Measurements from ENCODE around the gene RAB28.

RAB28 gene

GRCh38 chr4:13355111-13355880, 128.8 kb downstream of the RAB28 start:
- no peak for DNase-seq (ENCODE audit: low spot score)
- no peak for TF ChIP-seq CTCF (IDR thresholded peaks at IDR 0.05; ENCODE audit: borderline replicate concordance, control extremely low read depth, extremely low read depth, insufficient read depth, missing control alignments)
- in situ Hi-C loops (cut with MboI; ENCODE audit: low sequenced_read_pairs, unreplicated experiment), result no loop called here

- in situ Hi-C loops (cut with MboI; ENCODE audit: low sequenced_read_pairs, unreplicated experiment), result no loop called here
- DNase-seq (ENCODE audit: low spot score), result no peak
- TF ChIP-seq CTCF (IDR thresholded peaks at IDR 0.05; ENCODE audit: borderline replicate concordance, control extremely low read depth, extremely low read depth, insufficient read depth, missing control alignments), result no peak
Measured at GRCh38 chr4:13349096-13349495, 135.0 kb downstream of the RAB28 start.

GRCh38 chr4:13348216-13348615, 135.9 kb downstream of the RAB28 start:
- in situ Hi-C loops (cut with MboI; ENCODE audit: low sequenced_read_pairs, unreplicated experiment), result no loop called here
- TF ChIP-seq CTCF (IDR thresholded peaks at IDR 0.05; ENCODE audit: borderline replicate concordance, control extremely low read depth, extremely low read depth, insufficient read depth, missing control alignments), result no peak
- DNase-seq (ENCODE audit: low spot score), result no peak

GRCh38 chr4:13347517-13348125, 136.5 kb downstream of the RAB28 start:
- in situ Hi-C loops (cut with MboI; ENCODE audit: low sequenced_read_pairs, unreplicated experiment), result no loop called here
- TF ChIP-seq CTCF (IDR thresholded peaks at IDR 0.05; ENCODE audit: borderline replicate concordance, control extremely low read depth, extremely low read depth, insufficient read depth, missing control alignments), result no peak
- no peak for DNase-seq (ENCODE audit: low spot score)

GRCh38 chr4:13344216-13344615, 139.9 kb downstream of the RAB28 start:
- in situ Hi-C loops (cut with MboI; ENCODE audit: low sequenced_read_pairs, unreplicated experiment), result no loop called here
- TF ChIP-seq CTCF (IDR thresholded peaks at IDR 0.05; ENCODE audit: borderline replicate concordance, control extremely low read depth, extremely low read depth, insufficient read depth, missing control alignments), result no peak
- DNase-seq (ENCODE audit: low spot score), result no peak

GRCh38 chr4:13340672-13341071, 143.5 kb downstream of the RAB28 start:
- DNase-seq (ENCODE audit: low spot score), result no peak
- TF ChIP-seq CTCF (IDR thresholded peaks at IDR 0.05; ENCODE audit: borderline replicate concordance, control extremely low read depth, extremely low read depth, insufficient read depth, missing control alignments), result no peak
- in situ Hi-C loops (cut with MboI; ENCODE audit: low sequenced_read_pairs, unreplicated experiment), result no loop called here
